GM12892 (cell line): Measurements from ENCODE around the gene ETF1.
A peak's percentile ranks its signal among the peaks of the same experiment; 100 is the strongest.

Experiments
- POLR2A ChIP-seq: IDR thresholded peaks from 2 replicates; pipeline ENCODE4 v1.6.1; 2011; ENCODE audit warnings: low read depth, low read length, control low read depth
- TAF1 ChIP-seq: IDR thresholded peaks from 2 replicates; pipeline ENCODE4 v1.6.1; 2011; ENCODE audit warnings: low read depth, mild to moderate bottlenecking, control low read depth, low read length, borderline replicate concordance

DNA sequence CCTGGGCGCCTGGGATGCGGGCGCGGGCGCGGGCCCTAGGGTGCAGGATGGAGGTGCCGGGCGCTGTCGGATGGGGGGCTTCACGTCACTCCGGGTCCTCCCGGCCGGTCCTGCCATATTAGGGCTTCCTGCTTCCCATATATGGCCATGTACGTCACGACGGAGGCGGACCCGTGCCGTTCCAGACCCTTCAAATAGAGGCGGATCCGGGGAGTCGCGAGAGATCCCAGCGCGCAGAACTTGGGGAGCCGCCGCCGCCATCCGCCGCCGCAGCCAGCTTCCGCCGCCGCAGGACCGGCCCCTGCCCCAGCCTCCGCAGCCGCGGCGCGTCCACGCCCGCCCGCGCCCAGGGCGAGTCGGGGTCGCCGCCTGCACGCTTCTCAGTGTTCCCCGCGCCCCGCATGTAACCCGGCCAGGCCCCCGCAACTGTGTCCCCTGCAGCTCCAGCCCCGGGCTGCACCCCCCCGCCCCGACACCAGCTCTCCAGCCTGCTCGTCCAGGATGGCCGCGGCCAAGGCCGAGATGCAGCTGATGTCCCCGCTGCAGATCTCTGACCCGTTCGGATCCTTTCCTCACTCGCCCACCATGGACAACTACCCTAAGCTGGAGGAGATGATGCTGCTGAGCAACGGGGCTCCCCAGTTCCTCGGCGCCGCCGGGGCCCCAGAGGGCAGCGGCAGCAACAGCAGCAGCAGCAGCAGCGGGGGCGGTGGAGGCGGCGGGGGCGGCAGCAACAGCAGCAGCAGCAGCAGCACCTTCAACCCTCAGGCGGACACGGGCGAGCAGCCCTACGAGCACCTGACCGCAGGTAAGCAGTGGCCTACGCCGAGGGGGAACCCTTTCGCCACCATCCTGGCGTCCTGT, 77.5 kb downstream of the ETF1 start, which contains the start of gene EGR1:
- TF ChIP-seq POLR2A, result peak; percentile 96
- TF ChIP-seq TAF1, result no peak
